ENCODE data around the gene PSMB3.
"Not testable (repeated sequence)": the region's sequence is repeated elsewhere in the genome, so short reads cannot be mapped to it uniquely, and the experiment has no call there.

The PSMB3 gene

DNA sequence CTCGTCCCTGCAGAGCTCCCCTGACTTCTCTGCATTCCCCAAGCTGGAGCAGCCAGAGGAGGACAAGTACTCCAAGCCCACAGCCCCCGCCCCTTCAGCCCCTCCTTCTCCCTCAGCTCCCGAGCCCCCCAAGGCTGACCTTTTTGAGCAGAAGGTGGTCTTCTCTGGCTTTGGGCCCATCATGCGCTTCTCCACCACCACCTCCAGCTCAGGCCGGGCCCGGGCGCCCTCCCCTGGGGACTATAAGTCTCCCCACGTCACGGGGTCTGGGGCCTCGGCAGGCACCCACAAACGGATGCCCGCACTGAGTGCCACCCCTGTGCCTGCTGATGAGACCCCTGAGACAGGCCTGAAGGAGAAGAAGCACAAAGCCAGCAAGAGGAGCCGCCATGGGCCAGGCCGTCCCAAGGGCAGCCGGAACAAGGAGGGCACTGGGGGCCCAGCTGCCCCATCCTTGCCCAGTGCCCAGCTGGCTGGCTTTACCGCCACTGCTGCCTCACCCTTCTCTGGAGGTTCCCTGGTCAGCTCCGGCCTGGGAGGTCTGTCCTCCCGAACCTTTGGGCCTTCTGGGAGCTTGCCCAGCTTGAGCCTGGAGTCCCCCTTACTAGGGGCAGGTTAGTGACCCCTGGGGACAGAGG, 36.1 kb upstream of the PSMB3 start:
- no peak for DNase-seq (ENCODE audit: low spot score)

DNA sequence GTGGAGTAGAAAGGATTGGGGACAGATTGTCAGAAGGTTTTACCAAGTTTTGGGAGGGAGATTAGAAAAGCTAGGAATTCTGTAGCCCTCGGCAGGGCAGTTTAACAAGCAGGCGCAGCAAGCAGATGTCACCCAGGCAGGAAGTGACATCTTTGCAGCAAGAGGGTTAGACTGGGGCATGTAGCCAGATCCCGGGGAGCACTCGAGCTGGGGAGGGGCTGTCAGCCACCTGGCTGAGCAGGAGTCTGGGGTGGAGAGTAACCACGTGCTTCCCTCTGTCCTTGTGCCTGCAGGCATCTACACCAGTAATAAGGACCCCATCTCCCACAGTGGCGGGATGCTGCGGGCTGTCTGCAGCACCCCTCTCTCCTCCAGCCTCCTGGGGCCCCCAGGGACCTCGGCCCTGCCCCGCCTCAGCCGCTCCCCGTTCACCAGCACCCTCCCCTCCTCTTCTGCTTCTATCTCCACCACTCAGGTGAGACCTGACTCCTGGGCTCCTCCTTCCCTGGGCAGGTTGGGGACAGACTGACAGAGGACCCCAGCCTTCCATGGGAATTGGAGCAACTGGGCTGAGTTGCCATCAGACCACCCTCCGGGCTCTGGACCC, 35.3 kb upstream of the PSMB3 start:
- DNase-seq (ENCODE audit: low spot score), result no peak

DNA sequence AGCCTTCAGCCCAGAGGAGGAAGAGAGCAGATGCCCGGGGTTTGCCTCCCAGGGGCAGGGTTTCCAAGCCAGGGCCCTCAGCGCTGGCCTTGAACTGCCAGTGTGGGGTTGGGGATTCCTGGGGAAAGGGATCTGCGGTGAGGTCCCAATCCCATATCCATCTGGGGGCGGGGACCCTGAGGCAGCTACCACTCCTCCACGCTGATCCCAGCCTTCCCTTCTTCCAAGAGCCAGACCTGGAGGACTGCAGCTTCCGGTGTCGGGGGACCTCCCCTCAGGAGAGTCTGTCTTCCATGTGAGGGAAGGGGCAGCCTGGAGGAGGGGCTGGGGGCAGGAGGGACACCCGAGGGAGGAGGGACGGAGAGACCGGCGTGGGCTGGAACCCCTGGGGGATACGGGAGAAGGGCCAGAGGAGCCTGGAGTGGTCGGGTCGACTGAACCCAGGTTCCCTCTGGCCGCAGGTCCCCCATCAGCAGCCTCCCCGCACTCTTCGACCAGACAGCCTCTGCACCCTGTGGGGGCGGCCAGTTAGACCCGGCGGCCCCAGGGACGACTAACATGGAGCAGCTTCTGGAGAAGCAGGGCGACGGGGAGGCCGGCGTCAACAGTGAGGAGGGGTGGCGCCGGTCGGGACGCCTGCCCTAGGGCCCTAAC, 33.1 kb upstream of the PSMB3 start:
- no peak for DNase-seq (ENCODE audit: low spot score)

DNA sequence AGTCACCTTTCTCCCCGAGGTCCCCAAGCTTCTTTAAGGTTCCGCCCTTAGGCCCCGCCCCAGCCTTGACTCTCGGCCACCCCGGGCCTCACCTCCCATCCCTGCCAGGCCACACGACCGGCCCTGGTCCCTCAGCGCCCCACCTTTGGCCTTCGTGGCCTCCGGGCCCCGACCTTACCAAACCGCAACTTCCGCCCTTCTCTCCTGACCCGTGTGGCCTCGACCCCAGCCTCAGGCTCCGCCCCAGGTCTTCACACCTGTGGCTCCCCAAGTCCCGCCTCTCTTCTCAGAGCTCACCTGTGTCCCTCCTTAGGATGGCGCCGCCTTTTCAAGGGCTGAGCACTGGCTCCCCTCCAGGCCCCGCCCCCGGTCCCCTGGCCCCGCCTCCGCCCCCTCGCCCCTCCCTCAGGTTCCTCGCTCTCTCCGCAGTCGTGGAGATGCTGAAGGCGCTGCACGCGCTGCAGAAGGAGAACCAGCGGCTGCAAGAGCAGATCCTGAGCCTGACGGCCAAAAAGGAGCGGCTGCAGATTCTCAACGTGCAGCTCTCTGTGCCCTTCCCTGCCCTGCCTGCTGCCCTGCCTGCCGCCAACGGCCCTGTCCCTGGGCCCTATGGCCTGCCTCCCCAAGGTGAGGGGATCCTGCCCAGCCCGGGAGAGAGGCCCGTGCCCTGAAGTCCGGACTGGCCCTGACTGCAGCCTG, 32.4 kb upstream of the PSMB3 start:
- no peak for DNase-seq (ENCODE audit: low spot score)

DNA sequence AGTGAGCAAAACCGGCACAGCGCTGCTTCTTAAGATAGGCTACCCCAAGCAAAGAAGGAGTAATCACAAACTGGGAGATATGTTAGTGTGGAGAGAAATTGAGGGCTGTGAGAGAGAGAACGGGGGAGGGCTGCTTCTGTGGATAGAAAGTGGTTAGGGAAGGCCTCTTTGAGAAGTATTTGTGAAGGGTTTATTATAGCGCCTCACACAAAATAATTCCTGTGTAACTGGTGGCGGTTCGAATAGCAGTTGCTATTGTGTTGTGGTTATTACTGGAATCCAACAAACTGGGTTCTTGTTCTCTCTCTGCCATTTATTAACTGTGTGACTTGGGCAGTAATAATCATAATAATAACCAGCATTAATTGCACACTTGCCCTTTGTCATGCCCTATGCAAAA, 31.6 kb upstream of the PSMB3 start:
- no peak for DNase-seq (ENCODE audit: low spot score)

DNA sequence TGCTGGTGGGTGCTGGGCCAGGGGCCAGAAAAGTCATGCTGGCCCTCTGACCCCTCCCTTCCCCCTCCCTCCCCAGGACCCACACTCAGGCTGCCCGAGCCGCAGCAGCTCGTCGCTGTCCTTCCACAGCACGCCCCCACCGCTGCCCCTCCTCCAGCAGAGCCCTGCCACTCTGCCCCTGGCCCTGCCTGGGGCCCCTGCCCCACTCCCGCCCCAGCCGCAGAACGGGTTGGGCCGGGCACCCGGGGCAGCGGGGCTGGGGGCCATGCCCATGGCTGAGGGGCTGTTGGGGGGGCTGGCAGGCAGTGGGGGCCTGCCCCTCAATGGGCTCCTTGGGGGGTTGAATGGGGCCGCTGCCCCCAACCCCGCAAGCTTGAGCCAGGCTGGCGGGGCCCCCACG, 30.7 kb upstream of the PSMB3 start:
- DNase-seq (ENCODE audit: low spot score), result no peak

DNA sequence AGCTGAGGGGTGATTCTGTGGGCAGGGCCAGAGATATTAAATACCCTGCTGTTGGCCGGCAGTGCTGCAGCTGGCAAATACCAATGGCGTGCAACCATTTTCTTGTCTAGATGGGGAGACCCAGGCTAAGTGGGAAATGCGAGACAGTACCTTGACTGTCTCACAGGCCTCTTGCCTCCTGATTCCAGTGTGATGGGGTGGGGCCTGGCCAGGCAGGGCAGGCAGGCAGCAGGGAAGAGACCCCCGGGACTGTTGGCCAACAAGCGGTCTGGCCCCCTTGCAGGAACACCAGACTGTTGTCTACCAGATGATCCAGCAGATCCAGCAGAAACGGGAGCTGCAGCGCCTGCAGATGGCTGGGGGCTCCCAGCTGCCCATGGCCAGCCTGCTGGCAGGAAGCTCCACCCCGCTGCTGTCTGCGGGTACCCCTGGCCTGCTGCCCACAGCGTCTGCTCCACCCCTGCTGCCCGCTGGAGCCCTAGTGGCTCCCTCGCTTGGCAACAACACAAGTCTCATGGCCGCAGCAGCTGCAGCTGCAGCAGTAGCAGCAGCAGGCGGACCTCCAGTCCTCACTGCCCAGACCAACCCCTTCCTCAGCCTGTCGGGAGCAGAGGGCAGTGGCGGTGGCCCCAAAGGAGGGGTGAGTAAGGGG, 28.1 kb upstream of the PSMB3 start:
- no peak for DNase-seq (ENCODE audit: low spot score)

DNA sequence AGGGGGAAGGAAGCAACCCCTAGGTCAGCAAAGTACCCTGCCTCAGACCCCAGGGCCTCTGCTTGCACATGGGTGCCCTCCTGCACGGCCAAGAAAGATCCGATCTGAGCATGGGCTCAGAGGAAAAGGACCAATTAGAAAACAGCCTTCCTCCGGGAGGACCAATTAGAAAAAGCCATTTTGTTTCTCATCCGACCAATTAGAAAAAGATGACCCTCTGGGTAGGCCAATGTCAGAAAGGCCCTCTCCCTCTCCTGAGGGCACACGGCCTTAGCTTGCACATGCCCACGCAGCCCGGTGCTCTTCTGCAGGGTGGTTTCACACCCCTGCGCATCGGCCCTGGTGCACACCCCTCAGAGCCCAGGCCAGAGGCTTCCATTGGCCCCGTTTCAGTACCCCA, 27.5 kb upstream of the PSMB3 start:
- DNase-seq (ENCODE audit: low spot score), result no peak

DNA sequence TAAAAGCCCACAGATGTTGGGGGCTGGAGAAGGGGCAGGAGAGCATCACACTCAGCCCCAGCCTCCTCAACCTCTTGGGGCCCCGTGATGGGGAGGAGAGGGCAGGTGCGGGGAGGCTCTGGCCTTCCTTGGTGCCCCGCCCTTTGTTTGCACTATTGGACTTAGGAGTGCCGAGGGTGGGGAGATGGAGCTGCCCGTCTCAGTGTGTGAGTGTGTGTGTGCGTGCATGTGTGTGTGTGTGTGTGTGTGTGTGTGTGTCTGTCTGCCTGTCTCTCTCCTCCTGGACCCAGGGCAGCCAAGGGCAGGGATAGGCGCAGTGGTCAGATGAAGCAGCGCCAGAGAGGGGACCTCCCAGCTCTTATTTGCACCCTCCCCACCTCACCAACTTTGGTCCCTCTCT, 26.4 kb upstream of the PSMB3 start:
- DNase-seq (ENCODE audit: low spot score), result not testable (repeated sequence)

DNA sequence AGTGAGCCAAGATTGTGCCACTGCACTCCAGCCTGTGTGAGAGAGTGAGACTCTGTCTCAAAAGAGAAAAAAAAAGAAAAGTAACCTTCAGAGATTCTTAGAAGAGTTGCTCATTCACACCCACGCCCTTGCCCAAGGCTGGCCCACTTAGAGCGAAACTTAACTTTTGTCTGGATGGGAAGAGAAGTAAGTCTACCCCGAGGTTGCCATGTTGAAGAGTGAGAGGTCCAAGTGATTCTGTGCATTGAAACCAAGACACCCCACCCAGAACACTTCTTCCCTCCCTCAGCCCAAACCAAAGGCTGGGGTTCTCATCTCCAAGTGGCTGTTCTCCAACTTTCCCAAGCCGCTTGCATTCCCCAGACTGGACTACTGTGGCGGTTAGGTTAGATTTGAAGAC, 24.8 kb upstream of the PSMB3 start:
- DNase-seq (ENCODE audit: low spot score), result no peak

DNA sequence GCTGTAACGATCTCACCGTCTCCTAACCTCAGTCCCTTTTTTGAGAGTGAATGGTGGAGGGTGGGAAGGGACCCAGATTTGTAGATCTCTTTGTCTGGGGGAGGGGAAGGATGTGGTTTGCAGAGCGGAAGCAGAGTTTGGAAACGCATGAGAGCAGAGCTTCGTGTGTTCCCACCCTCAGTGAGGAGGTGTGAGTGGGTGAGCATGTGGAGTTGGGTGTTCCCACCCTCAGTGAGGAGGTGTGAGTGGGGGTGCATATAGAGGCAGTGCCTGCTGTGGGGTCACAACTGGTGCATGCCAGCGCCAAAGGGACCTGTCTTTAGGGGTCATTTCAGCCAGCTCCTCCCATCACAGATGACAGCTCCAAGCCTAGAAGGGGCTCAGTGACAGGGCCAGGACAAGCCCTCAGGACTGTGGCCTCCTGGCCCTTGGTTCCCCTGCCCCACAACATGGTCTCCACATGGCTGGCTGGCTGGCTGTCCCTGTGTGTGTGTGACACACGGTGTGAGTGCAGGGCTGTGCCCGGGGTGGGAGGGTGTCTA, 24.2 kb upstream of the PSMB3 start:
- no peak for DNase-seq (ENCODE audit: low spot score)

DNA sequence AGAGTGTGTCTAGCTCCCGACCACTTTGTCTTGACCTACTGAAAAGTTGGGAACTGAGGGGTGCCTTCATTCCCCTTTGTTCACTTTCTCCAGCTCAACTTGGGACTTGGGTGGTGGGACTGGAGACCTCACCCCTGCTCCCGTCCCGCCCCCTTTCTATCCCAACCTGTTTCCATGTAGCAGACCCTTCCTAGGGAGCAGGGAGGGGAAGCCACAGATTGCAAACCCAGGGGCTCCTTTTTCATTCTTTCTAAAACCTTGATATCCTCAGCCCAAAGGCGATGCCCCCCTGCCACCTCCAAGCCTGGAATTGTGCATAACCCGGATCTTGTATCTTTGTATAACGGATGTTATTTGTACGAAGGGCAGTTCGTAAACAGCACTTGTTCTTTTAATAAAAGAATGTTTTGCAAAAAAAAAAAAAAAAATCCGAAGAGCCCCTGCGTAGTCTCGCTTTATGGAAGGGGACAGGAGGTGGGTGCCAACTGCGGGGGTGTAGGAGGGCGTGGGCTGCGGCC, 23.1 kb upstream of the PSMB3 start:
- DNase-seq (ENCODE audit: low spot score), result no peak

DNA sequence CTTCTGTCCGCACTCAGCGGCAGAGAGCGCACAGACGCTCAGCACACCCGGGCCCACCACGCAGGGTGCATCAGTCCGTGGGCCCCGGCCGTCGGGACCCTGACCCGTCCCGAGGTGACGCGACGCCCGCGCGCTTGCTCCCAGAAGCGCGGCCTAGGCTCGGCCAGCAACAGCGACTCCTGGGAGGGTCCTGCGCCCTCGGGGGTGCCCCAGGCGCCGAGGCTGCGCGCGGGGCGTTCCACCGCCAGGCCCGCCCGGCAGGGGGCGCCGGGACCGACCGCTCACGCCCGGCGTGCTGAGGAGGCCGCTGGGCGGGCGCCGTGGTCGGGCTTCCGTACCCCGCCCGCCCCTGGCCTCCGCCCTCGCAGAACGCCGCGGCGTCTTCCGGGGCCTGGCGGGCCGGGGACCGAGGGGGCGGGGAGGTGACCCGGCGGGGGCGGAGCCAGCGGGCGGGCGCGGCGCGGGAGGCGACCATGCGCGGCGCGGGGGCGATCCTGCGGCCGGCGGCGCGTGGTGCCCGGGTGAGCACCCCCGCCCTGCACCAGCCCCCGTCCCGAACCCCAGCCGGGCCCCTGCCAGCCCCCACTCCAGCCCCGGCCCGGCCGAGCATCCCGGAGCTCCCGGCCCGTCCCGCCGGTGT, 22.5 kb upstream of the PSMB3 start, which contains the start of gene CISD3:
Gene CISD3 (plus strand): TSS at position 456 of the 640 bp plus-strand sequence. CDS start 18 bp downstream, at position 474.
- peak; percentile 98 for DNase-seq (ENCODE audit: low spot score)

DNA sequence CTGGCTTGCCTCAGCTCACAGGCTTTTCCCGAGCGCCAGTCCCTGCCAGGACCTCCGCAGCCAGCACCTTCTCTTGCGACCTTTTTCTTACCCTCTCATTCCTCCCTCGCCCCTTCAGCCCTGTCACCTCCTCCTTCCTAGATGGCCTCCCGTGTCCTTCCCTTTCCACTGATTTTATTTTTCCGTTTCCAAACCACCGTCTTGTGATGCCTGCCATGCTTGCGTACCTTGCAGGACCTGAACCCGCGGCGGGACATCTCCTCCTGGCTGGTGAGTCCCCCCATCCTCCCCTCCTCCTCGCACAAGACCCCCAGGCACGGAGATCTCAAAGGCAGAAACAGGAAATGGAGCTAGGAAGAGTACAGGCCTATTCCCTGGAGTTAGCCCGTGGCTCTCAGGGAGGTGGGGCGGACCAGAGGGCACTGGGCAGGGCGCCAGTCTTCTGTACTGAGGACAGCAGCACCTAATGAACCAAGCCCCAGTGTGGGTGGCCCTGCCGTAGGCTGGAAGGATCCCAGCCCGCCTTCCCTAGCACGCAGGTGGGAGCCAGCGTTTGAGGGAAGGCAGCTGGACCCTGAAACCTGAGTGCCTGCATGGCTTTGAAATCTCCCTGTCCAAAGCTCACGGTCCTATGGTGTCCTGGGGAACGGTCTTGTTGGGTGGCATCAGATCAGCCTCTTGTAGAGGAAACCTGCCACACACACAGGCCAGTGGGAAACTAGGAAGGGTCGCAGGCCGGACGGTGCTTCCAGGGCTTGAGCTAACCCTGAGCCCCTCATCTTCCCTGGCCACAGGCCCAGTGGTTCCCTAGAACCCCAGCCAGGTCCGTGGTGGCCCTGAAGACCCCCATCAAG, 21.8 kb upstream of the PSMB3 start:
- DNase-seq (ENCODE audit: low spot score), result peak; percentile 53

DNA sequence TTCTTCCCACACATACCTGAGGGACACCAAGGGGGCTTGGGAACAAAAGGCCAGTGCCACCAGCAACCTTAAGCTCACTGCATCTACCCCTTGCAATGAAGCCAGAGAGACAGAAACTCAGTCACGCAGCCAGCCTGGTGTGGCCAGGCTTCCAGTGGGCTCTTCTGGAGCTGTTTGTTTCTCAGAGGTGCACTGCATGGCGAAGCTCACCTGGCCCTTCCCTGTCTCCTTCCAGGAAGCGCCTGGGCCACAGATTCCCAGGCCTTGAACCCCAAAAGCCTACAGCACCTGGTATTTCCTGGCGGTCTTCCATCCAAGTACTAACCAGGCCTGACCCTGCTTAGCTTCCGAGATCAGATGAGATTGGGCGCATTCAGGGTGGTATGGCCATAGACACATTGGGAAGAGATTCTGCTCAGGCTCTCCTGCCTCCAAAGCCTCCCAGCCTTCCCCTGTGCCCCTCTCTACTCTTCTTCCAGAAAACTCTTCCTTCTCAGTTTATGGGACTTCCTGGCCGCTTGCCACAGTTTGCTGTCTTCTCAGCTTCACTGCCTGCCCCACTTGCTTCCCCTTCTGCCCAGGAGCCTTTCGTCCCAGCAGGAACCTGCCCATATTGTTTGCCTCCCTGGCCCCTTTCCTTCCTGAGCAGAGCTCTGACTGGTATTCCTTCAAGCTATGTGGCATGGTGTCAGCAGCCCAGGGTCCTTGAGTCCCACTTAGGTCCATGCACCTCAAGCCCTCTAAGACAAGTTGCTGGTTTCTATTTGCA, 20.8 kb upstream of the PSMB3 start:
- DNase-seq (ENCODE audit: low spot score), result no peak

DNA sequence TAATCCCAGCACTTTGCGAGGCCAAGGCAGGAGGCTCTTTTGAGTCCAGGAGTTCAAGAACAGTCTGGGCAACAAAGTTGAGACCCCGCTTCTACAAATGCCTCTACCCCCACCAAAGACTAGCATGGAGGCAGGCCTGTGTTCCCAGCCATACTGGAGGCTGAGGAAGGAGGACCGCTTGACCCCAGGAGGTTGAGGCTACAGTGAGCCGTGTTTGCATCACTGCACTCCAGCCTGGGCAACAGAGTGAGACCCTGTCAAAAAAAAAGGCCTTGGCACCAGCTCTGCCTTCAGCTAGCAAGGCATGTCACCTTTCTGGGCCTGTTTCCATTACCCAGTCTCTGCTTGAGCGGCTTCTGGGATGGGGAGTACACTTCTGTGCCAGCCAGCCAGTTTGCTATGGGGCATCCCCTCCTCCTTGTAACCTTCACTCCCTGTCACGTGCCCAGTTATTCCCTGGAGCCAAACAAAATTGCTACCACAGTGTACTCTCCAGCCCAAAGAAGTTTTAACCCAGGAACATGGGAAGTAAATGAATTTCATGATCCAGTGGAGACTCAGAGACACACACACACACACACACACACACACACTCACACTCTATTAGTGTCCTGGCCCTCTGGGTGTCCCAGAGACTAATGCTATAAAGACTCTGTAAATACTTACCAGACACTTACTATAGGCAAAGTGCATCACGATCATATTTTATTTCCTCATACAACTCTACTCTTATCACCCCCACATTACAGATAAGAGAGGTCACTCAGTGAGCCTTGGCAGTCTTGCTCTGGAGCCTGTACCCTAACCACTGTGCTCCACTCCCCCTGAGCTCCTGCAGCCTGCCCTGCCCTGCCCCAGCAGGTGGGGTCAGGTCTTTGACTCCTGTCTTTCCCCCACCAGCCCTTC, 19.9 kb upstream of the PSMB3 start:
- DNase-seq (ENCODE audit: low spot score), result no peak

DNA sequence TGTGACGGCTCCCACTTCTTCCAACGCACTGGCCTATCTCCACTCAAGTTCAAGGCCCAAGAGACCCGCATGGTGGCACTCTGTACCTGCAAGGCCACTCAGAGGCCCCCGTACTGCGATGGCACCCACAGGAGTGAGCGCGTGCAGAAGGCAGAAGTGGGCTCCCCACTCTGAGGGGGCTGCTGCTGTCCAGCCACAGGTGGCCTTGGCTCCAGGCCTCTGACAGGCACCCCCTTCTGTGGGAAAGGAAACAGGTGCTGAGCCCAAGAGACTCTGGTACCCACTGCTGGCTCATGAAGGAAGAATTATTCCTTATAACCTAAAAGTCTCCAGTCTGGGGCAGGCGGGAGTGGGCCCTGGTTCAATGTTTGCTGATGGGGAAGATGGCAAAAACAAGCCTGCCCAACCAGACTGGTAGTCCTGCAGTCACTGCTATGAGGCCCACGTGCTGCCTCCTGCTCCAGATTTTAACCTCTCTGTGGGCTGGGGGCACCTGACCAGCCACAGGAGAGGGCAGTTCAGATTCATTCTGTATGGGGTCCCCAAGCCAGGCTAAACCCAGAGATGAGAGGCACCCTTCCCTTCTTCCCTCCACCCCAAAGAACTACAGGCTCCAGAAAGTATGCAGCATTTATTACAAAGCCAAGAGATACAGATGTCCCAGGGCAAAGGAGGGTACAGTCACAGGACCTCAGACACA, 19.1 kb upstream of the PSMB3 start:
- no peak for DNase-seq (ENCODE audit: low spot score)
